Measurements from ENCODE around the gene GABRR3.

The GABRR3 gene

GRCh38 chr3:97990624-97991292, 44.4 kb downstream of the GABRR3 start:
- Mint-ChIP-seq H3K36me3 (no peaks in the 10 kb centered on the region), H3K27me3 (no peaks in the 10 kb centered on the region), H3K9me3 (peaks cover 3% of the 10 kb centered on the region in 2 donors), H3K27ac (no peak overlapping the region), H3K4me3 (no peak overlapping the region), H3K4me1 (no peaks in the 10 kb centered on the region)
- DNase-seq = no peak
- no peak for ATAC-seq (replicated peaks)

GRCh38 chr3:97988784-97989568, 46.1 kb downstream of the GABRR3 start:
- no peaks in the 10 kb centered on the region for H3K36me3 Mint-ChIP-seq
- no peak for DNase-seq
- peaks cover 3% of the 10 kb centered on the region in 2 donors for H3K9me3 Mint-ChIP-seq
- ATAC-seq (replicated peaks) = no peak
- no peaks in the 10 kb centered on the region for H3K27me3 Mint-ChIP-seq
- H3K4me3 Mint-ChIP-seq = no peak overlapping the region
- no peak overlapping the region for H3K27ac Mint-ChIP-seq
- H3K4me1 Mint-ChIP-seq = no peaks in the 10 kb centered on the region

GRCh38 chr3:97987306-97987705, 47.8 kb downstream of the GABRR3 start:
- no peak overlapping the region for H3K27ac Mint-ChIP-seq
- ATAC-seq (replicated peaks) = no peak
- no peaks in the 10 kb centered on the region for H3K27me3 Mint-ChIP-seq
- no peaks in the 10 kb centered on the region for H3K4me1 Mint-ChIP-seq
- no peak overlapping the region for H3K4me3 Mint-ChIP-seq
- peaks cover 3% of the 10 kb centered on the region in 2 donors for H3K9me3 Mint-ChIP-seq
- no peaks in the 10 kb centered on the region for H3K36me3 Mint-ChIP-seq
- no peak for DNase-seq

GRCh38 chr3:97983933-97984491, 51.1 kb downstream of the GABRR3 start:
- Mint-ChIP-seq H3K9me3 (peaks cover 3% of the 10 kb centered on the region in 2 donors), H3K27ac (no peak overlapping the region), H3K36me3 (no peaks in the 10 kb centered on the region), H3K27me3 (no peaks in the 10 kb centered on the region), H3K4me1 (peaks cover 0 to 6% of the 10 kb centered on the region in 2 donors), H3K4me3 (no peak overlapping the region)
- no peak for ATAC-seq (replicated peaks)
- DNase-seq = no peak

GRCh38 chr3:97981886-97982285, 53.2 kb downstream of the GABRR3 start:
- Mint-ChIP-seq H3K4me1 (peaks cover 0 to 6% of the 10 kb centered on the region in 2 donors), H3K27ac (no peak overlapping the region), H3K36me3 (no peaks in the 10 kb centered on the region), H3K9me3 (no peaks in the 10 kb centered on the region), H3K4me3 (no peak overlapping the region), H3K27me3 (no peaks in the 10 kb centered on the region)
- ATAC-seq (replicated peaks) (peak in 1 of 2 donors; percentile 42), DNase-seq (no peak)

GRCh38 chr3:97979610-97980009, 55.5 kb downstream of the GABRR3 start:
- Mint-ChIP-seq H3K9me3 (no peaks in the 10 kb centered on the region), H3K27ac (no peak overlapping the region), H3K36me3 (no peaks in the 10 kb centered on the region), H3K27me3 (no peaks in the 10 kb centered on the region), H3K4me3 (no peak overlapping the region), H3K4me1 (peaks cover 3 to 11% of the 10 kb centered on the region in 2 donors)
- no peak for DNase-seq
- ATAC-seq (replicated peaks) = no peak

- H3K27ac Mint-ChIP-seq = no peak overlapping the region
- H3K9me3 Mint-ChIP-seq = no peaks in the 10 kb centered on the region
- H3K4me1 Mint-ChIP-seq = peaks cover 14 to 20% of the 10 kb centered on the region in 2 donors
- H3K36me3 Mint-ChIP-seq = no peaks in the 10 kb centered on the region
- DNase-seq (no peak), ATAC-seq (replicated peaks) (no peak)
- no peak overlapping the region for H3K4me3 Mint-ChIP-seq
- no peaks in the 10 kb centered on the region for H3K27me3 Mint-ChIP-seq
These were observed 59.6 kb downstream of the GABRR3 start for GRCh38 chr3:97975466-97975865.

GRCh38 chr3:97974996-97975395, 60.1 kb downstream of the GABRR3 start:
- no peak for ATAC-seq (replicated peaks)
- H3K9me3 Mint-ChIP-seq = no peaks in the 10 kb centered on the region
- no peak for DNase-seq
- H3K27me3 Mint-ChIP-seq = no peaks in the 10 kb centered on the region
- H3K4me1 Mint-ChIP-seq = peaks cover 18 to 24% of the 10 kb centered on the region in 2 donors
- no peaks in the 10 kb centered on the region for H3K36me3 Mint-ChIP-seq
- H3K4me3 Mint-ChIP-seq = no peak overlapping the region
- H3K27ac Mint-ChIP-seq = no peak overlapping the region

GRCh38 chr3:97972976-97973375, 62.1 kb downstream of the GABRR3 start:
- ATAC-seq (replicated peaks) (no peak), DNase-seq (no peak)
- H3K4me3 Mint-ChIP-seq = peak overlapping the region; percentile 65 to 79
- peaks cover 25 to 44% of the 10 kb centered on the region in 2 donors for H3K4me1 Mint-ChIP-seq
- H3K27me3 Mint-ChIP-seq = no peaks in the 10 kb centered on the region
- no peaks in the 10 kb centered on the region for H3K36me3 Mint-ChIP-seq
- no peak overlapping the region for H3K27ac Mint-ChIP-seq
- no peaks in the 10 kb centered on the region for H3K9me3 Mint-ChIP-seq

GRCh38 chr3:97971679-97972567, 63.2 kb downstream of the GABRR3 start, which contains the start of gene RIOX2:
Gene RIOX2, minus strand, starts transcription at chr3:97972431. Its CDS starts 4,838 bp downstream, at chr3:97967593.
- H3K27me3 Mint-ChIP-seq = no peaks in the 10 kb centered on the region
- H3K4me1 Mint-ChIP-seq = peaks cover 30 to 54% of the 10 kb centered on the region in 2 donors
- DNase-seq (peak; percentile 74), ATAC-seq (replicated peaks) (peak; percentile 93 to 94)
- H3K36me3 Mint-ChIP-seq = peaks cover 6 to 7% of the 10 kb centered on the region in 2 donors
- H3K27ac Mint-ChIP-seq = peak within 1 kb of the TSS; percentile 94
- peak within 1 kb of the TSS; percentile 84 to 90 for H3K4me3 Mint-ChIP-seq
- no peaks in the 10 kb centered on the region for H3K9me3 Mint-ChIP-seq

- peak overlapping the region; percentile 94 for H3K27ac Mint-ChIP-seq
- ATAC-seq (replicated peaks) (no peak), DNase-seq (no peak)
- H3K4me3 Mint-ChIP-seq = peak overlapping the region; percentile 84 to 90
- H3K4me1 Mint-ChIP-seq = peaks cover 30 to 58% of the 10 kb centered on the region in 2 donors
- no peaks in the 10 kb centered on the region for H3K27me3 Mint-ChIP-seq
- peaks cover 6 to 12% of the 10 kb centered on the region in 2 donors for H3K36me3 Mint-ChIP-seq
- no peaks in the 10 kb centered on the region for H3K9me3 Mint-ChIP-seq
These were observed 64.0 kb downstream of the GABRR3 start for GRCh38 chr3:97970956-97971620.

GRCh38 chr3:97970156-97970555, 65.0 kb downstream of the GABRR3 start:
- DNase-seq (no peak), ATAC-seq (replicated peaks) (no peak)
- H3K27me3 Mint-ChIP-seq = no peaks in the 10 kb centered on the region
- peak overlapping the region in 1 of 2 donors; percentile 90 for H3K4me3 Mint-ChIP-seq
- H3K4me1 Mint-ChIP-seq = peaks cover 30 to 61% of the 10 kb centered on the region in 2 donors
- peak overlapping the region; percentile 49 for H3K27ac Mint-ChIP-seq
- no peaks in the 10 kb centered on the region for H3K9me3 Mint-ChIP-seq
- peaks cover 6 to 15% of the 10 kb centered on the region in 2 donors for H3K36me3 Mint-ChIP-seq

- Mint-ChIP-seq H3K27ac (no peak overlapping the region), H3K9me3 (no peaks in the 10 kb centered on the region), H3K36me3 (peaks cover 6 to 19% of the 10 kb centered on the region in 2 donors), H3K4me1 (peaks cover 27 to 57% of the 10 kb centered on the region in 2 donors), H3K27me3 (no peaks in the 10 kb centered on the region), H3K4me3 (no peak overlapping the region)
- ATAC-seq (replicated peaks) (no peak), DNase-seq (no peak)
These were observed 65.6 kb downstream of the GABRR3 start for GRCh38 chr3:97969541-97969940.
